ENCODE data around the gene ABCC12. TPM values are rescaled to one million over a fixed set of nuclear protein-coding genes. Genes with fewer than 3 reads are reported as not detected.

Gene ABCC12
- total and polyA plus RNA-seq, 2 of the 4 experiments (the other 2 are of a cell fraction) = under 0.01 TPM; not detected in 1

GRCh38 chr16:48128769-48129168, 27.0 kb downstream of the ABCC12 start (continued):
- TF ChIP-seq ELK1 (IDR thresholded peaks at IDR 0.05; ENCODE audit: borderline replicate concordance, low read depth, low read length) = no peak
- no peak for TF ChIP-seq MAFK (IDR thresholded peaks at IDR 0.05; ENCODE audit: low read depth, low read length)
- TF ChIP-seq RAD21 (IDR thresholded peaks at IDR 0.05; ENCODE audit: low read length) = no peak
- no peak for TF ChIP-seq POLR2A (IDR thresholded peaks at IDR 0.05; ENCODE audit: low read depth, low read length)
- TF ChIP-seq BHLHE40 (IDR thresholded peaks at IDR 0.05; ENCODE audit: low read depth, low read length) = no peak
- no peak for TF ChIP-seq MAZ (IDR thresholded peaks at IDR 0.05; ENCODE audit: borderline replicate concordance, low read depth, low read length)
